ENCODE data around the gene CKAP2. TPM values are rescaled to one million over a fixed set of nuclear protein-coding genes. Genes with fewer than 3 reads are reported as not detected.

CKAP2 gene
- total RNA-seq, 1 experiment from 2014 or later, result 32.3 TPM

Other genes with a start within 250 kb of the CKAP2 start
- 0.07 and 0.23 TPM in 2 replicates for gene THSD1, start 49.3 kb upstream of the CKAP2 start, total RNA-seq (2014; rRNA removed; shearing (Covaris generic))
- 28.4 and 35.3 TPM in 2 replicates for gene VPS36, start 4.8 kb upstream of the CKAP2 start, total RNA-seq (2014; rRNA removed; shearing (Covaris generic))
- 2.9 and 4.5 TPM in 2 replicates for gene HNRNPA1L2, start 187.0 kb downstream of the CKAP2 start, total RNA-seq (2014; rRNA removed; shearing (Covaris generic))
- 49.2 and 52.3 TPM in 2 replicates for gene SUGT1, start 197.4 kb downstream of the CKAP2 start, total RNA-seq (2014; rRNA removed; shearing (Covaris generic))